HFFc6 (cell line): ENCODE measurements around the gene AADAT. TPM values are rescaled to one million over a fixed set of nuclear protein-coding genes. Genes with fewer than 3 reads are reported as not detected.

Experiments
- DNase-seq: peaks from one replicate; pipeline ENCODE4 v3.0.0-alpha.2; 2018
- H3K27ac Mint-ChIP-seq: 2 replicates; pipeline ENCODE4 v1.8.0; 2020; ENCODE audit warnings: mild to moderate bottlenecking, mixed read lengths
- H3K27me3 Mint-ChIP-seq: 2 replicates; pipeline ENCODE4 v1.8.0; 2021; ENCODE audit warnings: mild to moderate bottlenecking, moderate library complexity, mixed read lengths; ENCODE audit not compliant: insufficient read depth
- H3K36me3 Mint-ChIP-seq: 2 replicates; pipeline ENCODE4 v1.8.0; 2021; ENCODE audit warnings: low read depth, mixed read lengths
- H3K4me1 Mint-ChIP-seq: 2 replicates; pipeline ENCODE4 v1.8.0; 2020; ENCODE audit warnings: low read depth, mixed read lengths
- H3K4me3 Mint-ChIP-seq: 2 replicates; pipeline ENCODE4 v1.8.0; 2020; ENCODE audit warnings: mild to moderate bottlenecking, moderate library complexity, mixed read lengths
- H3K9me3 Mint-ChIP-seq: 2 replicates; pipeline ENCODE4 v1.8.0; 2020; ENCODE audit warnings: mild to moderate bottlenecking, mixed read lengths
- total RNA-seq, 6 experiments: library from RNA; stranded (reverse); fragmentation: NEBNext Ultra II Directional; extraction: Animal tissue kit (Norgen Biotek cat#: 25700); gene quantifications; 2 replicates in 1 of 6; 3 replicates in 5 of 6; pipeline ENCODE4 v1.2.3, GENCODE V29; 2021
- TF ChIP-seq, protein P1 (sequence below): fragments of 200-600 bp; sonication (generic); IDR thresholded peaks from 2 replicates; pipeline ENCODE4 v1.5.0; 2021; ENCODE audit warnings: antibody characterized with exemption, mild to moderate bottlenecking

The AADAT gene
- total RNA-seq, 6 experiments from 2014 or later = 5.6 to 6.6 (median 6.0) TPM

DNA sequence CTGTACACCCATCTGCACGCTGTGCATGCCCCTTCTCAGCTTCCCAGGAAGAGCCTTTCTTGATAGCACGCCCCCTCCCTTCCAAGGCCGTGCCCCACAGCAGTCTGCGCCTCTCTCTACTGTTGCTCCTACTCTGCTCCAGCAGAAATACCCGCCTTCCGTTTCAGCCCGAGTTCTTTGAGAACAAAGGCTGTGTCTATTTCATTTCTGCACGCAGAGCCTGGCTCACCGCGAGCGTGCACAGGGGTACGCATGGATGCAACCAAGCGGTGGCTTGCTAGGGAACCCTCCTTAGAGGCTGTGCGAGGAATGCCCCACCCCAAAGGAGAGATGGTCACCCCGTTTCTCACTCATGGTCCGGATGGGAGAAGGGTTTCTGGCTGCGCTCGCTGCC, 485 bp downstream of the AADAT start:
- Mint-ChIP-seq H3K27me3 (peaks cover 4% of the 10 kb centered on the region), H3K4me1 (peaks cover 24% of the 10 kb centered on the region), H3K27ac (peak overlapping the region; percentile 87), H3K36me3 (peaks cover 15% of the 10 kb centered on the region), H3K9me3 (no peaks in the 10 kb centered on the region), H3K4me3 (peak overlapping the region; percentile 97)
- peak; percentile 6 for DNase-seq
- TF ChIP-seq, protein P1, sequence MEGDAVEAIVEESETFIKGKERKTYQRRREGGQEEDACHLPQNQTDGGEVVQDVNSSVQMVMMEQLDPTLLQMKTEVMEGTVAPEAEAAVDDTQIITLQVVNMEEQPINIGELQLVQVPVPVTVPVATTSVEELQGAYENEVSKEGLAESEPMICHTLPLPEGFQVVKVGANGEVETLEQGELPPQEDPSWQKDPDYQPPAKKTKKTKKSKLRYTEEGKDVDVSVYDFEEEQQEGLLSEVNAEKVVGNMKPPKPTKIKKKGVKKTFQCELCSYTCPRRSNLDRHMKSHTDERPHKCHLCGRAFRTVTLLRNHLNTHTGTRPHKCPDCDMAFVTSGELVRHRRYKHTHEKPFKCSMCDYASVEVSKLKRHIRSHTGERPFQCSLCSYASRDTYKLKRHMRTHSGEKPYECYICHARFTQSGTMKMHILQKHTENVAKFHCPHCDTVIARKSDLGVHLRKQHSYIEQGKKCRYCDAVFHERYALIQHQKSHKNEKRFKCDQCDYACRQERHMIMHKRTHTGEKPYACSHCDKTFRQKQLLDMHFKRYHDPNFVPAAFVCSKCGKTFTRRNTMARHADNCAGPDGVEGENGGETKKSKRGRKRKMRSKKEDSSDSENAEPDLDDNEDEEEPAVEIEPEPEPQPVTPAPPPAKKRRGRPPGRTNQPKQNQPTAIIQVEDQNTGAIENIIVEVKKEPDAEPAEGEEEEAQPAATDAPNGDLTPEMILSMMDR = no peak; the same call in 1 of the 2 replicates

- no peak for DNase-seq
- Mint-ChIP-seq H3K27me3 (no peaks in the 10 kb centered on the region; the same call in 1 of the 2 replicates), H3K4me3 (peak overlapping the region; percentile 97), H3K4me1 (peaks cover 24% of the 10 kb centered on the region), H3K9me3 (no peaks in the 10 kb centered on the region), H3K36me3 (peaks cover 19% of the 10 kb centered on the region), H3K27ac (no peak overlapping the region)
- TF ChIP-seq, protein P1 = no peak
Observed at GRCh38 chr4:170088716-170089115, 1.0 kb downstream of the AADAT start.

GRCh38 chr4:170087163-170087700, 2.5 kb downstream of the AADAT start:
- no peak for DNase-seq

GRCh38 chr4:170083541-170083940, 6.2 kb downstream of the AADAT start:
- Mint-ChIP-seq H3K27me3 (no peaks in the 10 kb centered on the region; the same call in 1 of the 2 replicates), H3K27ac (no peak overlapping the region), H3K36me3 (peaks cover 56% of the 10 kb centered on the region), H3K9me3 (no peaks in the 10 kb centered on the region), H3K4me3 (no peak overlapping the region), H3K4me1 (peaks cover 6% of the 10 kb centered on the region)
- TF ChIP-seq, protein P1 = no peak
- no peak for DNase-seq

More at GRCh38 chr4:170087163-170087700, 2.5 kb downstream of the AADAT start:
- H3K9me3 Mint-ChIP-seq = no peaks in the 10 kb centered on the region
- H3K27ac Mint-ChIP-seq = no peak overlapping the region
- TF ChIP-seq, protein P1 = no peak
- H3K4me3 Mint-ChIP-seq = no peak overlapping the region
- H3K4me1 Mint-ChIP-seq = peaks cover 24% of the 10 kb centered on the region
- peaks cover 29% of the 10 kb centered on the region for H3K36me3 Mint-ChIP-seq
- no peaks in the 10 kb centered on the region; the same call in 1 of the 2 replicates for H3K27me3 Mint-ChIP-seq

DNA sequence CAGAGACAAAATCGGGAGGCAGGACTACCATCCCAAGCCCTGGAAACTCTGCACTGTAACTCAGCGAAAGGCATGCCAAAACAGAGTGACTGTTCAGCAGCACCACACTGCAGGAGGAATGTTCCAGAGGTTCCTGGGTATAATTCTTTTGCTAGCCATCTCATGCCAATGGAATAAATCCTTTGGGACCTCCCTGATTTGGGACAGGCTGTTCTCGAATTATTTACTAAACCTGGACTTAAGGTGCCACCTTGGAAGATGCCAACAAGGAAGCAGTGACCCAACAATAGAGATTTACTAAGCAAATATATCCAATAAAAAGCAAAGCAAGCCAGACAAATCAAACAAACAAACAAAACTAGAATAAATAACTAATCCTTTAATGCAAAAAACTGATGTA, 9.3 kb downstream of the AADAT start:
- TF ChIP-seq, protein P1 = no peak
- peaks cover 51% of the 10 kb centered on the region for H3K36me3 Mint-ChIP-seq
- H3K9me3 Mint-ChIP-seq = no peaks in the 10 kb centered on the region
- H3K27me3 Mint-ChIP-seq = no peaks in the 10 kb centered on the region; the same call in 1 of the 2 replicates
- no peak overlapping the region for H3K27ac Mint-ChIP-seq
- H3K4me3 Mint-ChIP-seq = no peak overlapping the region
- no peak for DNase-seq
- no peaks in the 10 kb centered on the region for H3K4me1 Mint-ChIP-seq
